ENCODE results near the gene CDH8. TPM values are rescaled to one million over a fixed set of nuclear protein-coding genes. Genes with fewer than 3 reads are reported as not detected.

Gene CDH8
- total and polyA plus RNA-seq, 2 of the 4 experiments (the other 2 are of a cell fraction) = not detected

GRCh38 chr16:62018301-62019060, 17.8 kb downstream of the CDH8 start:
- dilution Hi-C loops (cut with HindIII; ENCODE audit: low sequenced_read_pairs, unreplicated experiment) (no loop called here), in situ Hi-C loops (cut with MboI; ENCODE audit: low sequenced_read_pairs) (no loop called here), intact Hi-C loops (cut with micrococcal nuclease) (no loop called here)
- Histone ChIP-seq H3K4me3 (ENCODE audit: insufficient read depth, low read depth, low read length) (no peak overlapping the region), H4K91ac (ENCODE audit: insufficient read depth, low read depth, low read length) (no peak overlapping the region), H3K4me2 (ENCODE audit: low read depth, low read length) (no peak overlapping the region), H4K5ac (ENCODE audit: low read depth, low read length) (no peak overlapping the region), H2BK5ac (ENCODE audit: low read depth, low read length, poor library complexity, severe bottlenecking) (no peak overlapping the region), H2BK15ac (ENCODE audit: low read depth, low read length) (no peak overlapping the region), H2BK20ac (ENCODE audit: low read depth, low read length) (no peak overlapping the region), H4K20me1 (ENCODE audit: insufficient read depth, low read length) (no peaks in the 10 kb centered on the region), H3K56ac (ENCODE audit: extremely low read depth, insufficient read depth, low read length) (no peak overlapping the region), H3K9me1 (ENCODE audit: insufficient read depth, low read length) (no peaks in the 10 kb centered on the region), H3K23ac (ENCODE audit: low read depth, low read length) (no peak overlapping the region), H3K9me3 (ENCODE audit: control insufficient read depth, insufficient read depth, low read length) (peaks cover 2% of the 10 kb centered on the region; the same call in 1 of the 2 replicates), H3K14ac (replicated peaks; ENCODE audit: low read depth, low read length) (no peak overlapping the region), H4K8ac (ENCODE audit: low read depth in 2 of 2, low read length in 2 of 2) (no peak overlapping the region), H2AK9ac (replicated peaks; ENCODE audit: low read depth, low read length, poor library complexity) (no peak overlapping the region), H3K27me3 (ENCODE audit: control insufficient read depth, insufficient read depth, low read length) (no peaks in the 10 kb centered on the region), H3K9ac (ENCODE audit: low read depth, low read length) (no peak overlapping the region), H3K79me1 (ENCODE audit: low read depth in 1 of 2, low read length in 2 of 2) (no peaks in the 10 kb centered on the region), H3K4me1 (ENCODE audit: control insufficient read depth, insufficient read depth, low read length) (no peaks in the 10 kb centered on the region), H3K18ac (ENCODE audit: low read depth, low read length) (no peak overlapping the region), H3K4ac (ENCODE audit: low read depth, low read length) (no peak overlapping the region), H2AFZ (replicated peaks; ENCODE audit: low read length, poor library complexity) (no peak overlapping the region), H2BK120ac (ENCODE audit: low read depth, low read length) (no peak overlapping the region), H3K27ac (ENCODE audit: insufficient read depth, low read length) (no peak overlapping the region), H3K36me3 (ENCODE audit: control insufficient read depth, insufficient read depth, low read length) (no peaks in the 10 kb centered on the region), H2AK5ac (ENCODE audit: low read depth, low read length) (no peak overlapping the region)
- POLR2A ChIA-PET (ENCODE audit: unreplicated experiment) = no interaction called here
- CTCF ChIA-PET = no interaction called here
- DNase-seq (no peak), ATAC-seq (ENCODE audit: low read depth) (no peak)
- no TSS peak for BruUV-seq (replicated peaks)
- 20% methylated on average over 1 of the region's 15 CpGs; no CpG with 5 or more reads in 1 of the 2 experiments for WGBS, 2 experiments (ENCODE audit: extremely low coverage in 2 of 2, insufficient read length in 1 of 2)
- TF ChIP-seq NFE2L2 (IDR thresholded peaks at IDR 0.05; ENCODE audit: low read depth, low read length) (no peak), RAD21 (IDR thresholded peaks at IDR 0.05; ENCODE audit: low read length) (no peak), MAZ (IDR thresholded peaks at IDR 0.05; ENCODE audit: borderline replicate concordance, low read depth, low read length) (no peak), ELK1 (IDR thresholded peaks at IDR 0.05; ENCODE audit: borderline replicate concordance, low read depth, low read length) (no peak), SMC3 (IDR thresholded peaks at IDR 0.05; ENCODE audit: low read depth, low read length) (no peak), POLR2A (IDR thresholded peaks at IDR 0.05; ENCODE audit: low read depth, low read length) (no peak), CTCF (conservative IDR thresholded peaks at IDR 0.05; ENCODE audit: low read depth, low read length) (no peak), RFX5 (IDR thresholded peaks at IDR 0.05; ENCODE audit: low read depth, low read length) (no peak), BHLHE40 (IDR thresholded peaks at IDR 0.05; ENCODE audit: low read depth, low read length) (no peak), USF2 (IDR thresholded peaks at IDR 0.05; ENCODE audit: low read depth, low read length) (no peak)
